HL-60 (cell line): ENCODE data around the gene C2orf15.

Source experiments
- GABPA ChIP-seq: IDR thresholded peaks from 2 replicates; pipeline ENCODE4 v1.6.1; 2012; ENCODE audit warnings: low read depth
- POLR2AphosphoS5 ChIP-seq: IDR thresholded peaks from 2 replicates; pipeline ENCODE4 v1.6.1; 2012; ENCODE audit warnings: low read depth
- TF ChIP-seq, protein P1 (sequence below): IDR thresholded peaks from one replicate; pipeline ENCODE4 v1.5.1; 2011; ENCODE audit warnings: low read length, control low read depth, inconsistent platforms; ENCODE audit not compliant: insufficient read depth

GRCh38 chr2:99171377-99172140, 30.1 kb downstream of the C2orf15 start:
- TF ChIP-seq, protein P1, sequence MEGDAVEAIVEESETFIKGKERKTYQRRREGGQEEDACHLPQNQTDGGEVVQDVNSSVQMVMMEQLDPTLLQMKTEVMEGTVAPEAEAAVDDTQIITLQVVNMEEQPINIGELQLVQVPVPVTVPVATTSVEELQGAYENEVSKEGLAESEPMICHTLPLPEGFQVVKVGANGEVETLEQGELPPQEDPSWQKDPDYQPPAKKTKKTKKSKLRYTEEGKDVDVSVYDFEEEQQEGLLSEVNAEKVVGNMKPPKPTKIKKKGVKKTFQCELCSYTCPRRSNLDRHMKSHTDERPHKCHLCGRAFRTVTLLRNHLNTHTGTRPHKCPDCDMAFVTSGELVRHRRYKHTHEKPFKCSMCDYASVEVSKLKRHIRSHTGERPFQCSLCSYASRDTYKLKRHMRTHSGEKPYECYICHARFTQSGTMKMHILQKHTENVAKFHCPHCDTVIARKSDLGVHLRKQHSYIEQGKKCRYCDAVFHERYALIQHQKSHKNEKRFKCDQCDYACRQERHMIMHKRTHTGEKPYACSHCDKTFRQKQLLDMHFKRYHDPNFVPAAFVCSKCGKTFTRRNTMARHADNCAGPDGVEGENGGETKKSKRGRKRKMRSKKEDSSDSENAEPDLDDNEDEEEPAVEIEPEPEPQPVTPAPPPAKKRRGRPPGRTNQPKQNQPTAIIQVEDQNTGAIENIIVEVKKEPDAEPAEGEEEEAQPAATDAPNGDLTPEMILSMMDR, result no peak
- TF ChIP-seq POLR2AphosphoS5, result no peak
- TF ChIP-seq GABPA, result no peak
